HG03159 (cell line): ENCODE measurements around the gene FREY1.
A peak's percentile ranks its signal among the peaks of the same experiment; 100 is the strongest.

Experiments
- ATAC-seq: cut with Tn5 transposase; IDR thresholded peaks from one replicate; pipeline ENCODE4 v1.9.1; 2021; ENCODE audit warnings: mild to moderate bottlenecking, moderate library complexity; ENCODE audit not compliant: unreplicated experiment

The FREY1 gene

GRCh38 chr11:45897556-45897955 lies 9.5 kb downstream of the FREY1 start:
- no peak for ATAC-seq

- ATAC-seq = no peak
These were observed 10.6 kb downstream of the FREY1 start for GRCh38 chr11:45896422-45896984.

GRCh38 chr11:45895553-45896259 lies 11.4 kb downstream of the FREY1 start:
- no peak for ATAC-seq

- no peak for ATAC-seq
These were observed 12.4 kb downstream of the FREY1 start for GRCh38 chr11:45894555-45895247.

- no peak for ATAC-seq
These were observed 14.2 kb downstream of the FREY1 start for GRCh38 chr11:45892856-45893255.

GRCh38 chr11:45890886-45891550 lies 16.1 kb downstream of the FREY1 start:
- no peak for ATAC-seq

GRCh38 chr11:45889966-45890365 lies 17.1 kb downstream of the FREY1 start:
- ATAC-seq = no peak

GRCh38 chr11:45889555-45889954 lies 17.5 kb downstream of the FREY1 start:
- no peak for ATAC-seq

- no peak for ATAC-seq
These were observed 19.5 kb downstream of the FREY1 start for GRCh38 chr11:45887587-45887986.

GRCh38 chr11:45886816-45887520 lies 20.1 kb downstream of the FREY1 start:
- no peak for ATAC-seq

GRCh38 chr11:45885921-45886721 lies 20.9 kb downstream of the FREY1 start:
- ATAC-seq = no peak

GRCh38 chr11:45885274-45885920 lies 21.7 kb downstream of the FREY1 start, which contains the start of gene MAPK8IP1:
Gene MAPK8IP1 (plus strand): TSS chr11:45885651. CDS start chr11:45885821, 170 bp downstream.
- peak; percentile 70 for ATAC-seq

GRCh38 chr11:45884596-45885185 lies 22.4 kb downstream of the FREY1 start:
- no peak for ATAC-seq

GRCh38 chr11:45881708-45882368 lies 25.2 kb downstream of the FREY1 start:
- no peak for ATAC-seq

GRCh38 chr11:45880772-45881570 lies 26.1 kb downstream of the FREY1 start:
- ATAC-seq = no peak

- ATAC-seq = no peak
These were observed 27.0 kb downstream of the FREY1 start for GRCh38 chr11:45879803-45880686.

GRCh38 chr11:45877845-45878244 lies 29.2 kb downstream of the FREY1 start:
- no peak for ATAC-seq
